Measurements from ENCODE around the gene MTM1. TPM values are rescaled to one million over a fixed set of nuclear protein-coding genes. Genes with fewer than 3 reads are reported as not detected.

The MTM1 gene
- polyA plus RNA-seq, 1 donor from 2014 or later, result 7.1 TPM

DNA sequence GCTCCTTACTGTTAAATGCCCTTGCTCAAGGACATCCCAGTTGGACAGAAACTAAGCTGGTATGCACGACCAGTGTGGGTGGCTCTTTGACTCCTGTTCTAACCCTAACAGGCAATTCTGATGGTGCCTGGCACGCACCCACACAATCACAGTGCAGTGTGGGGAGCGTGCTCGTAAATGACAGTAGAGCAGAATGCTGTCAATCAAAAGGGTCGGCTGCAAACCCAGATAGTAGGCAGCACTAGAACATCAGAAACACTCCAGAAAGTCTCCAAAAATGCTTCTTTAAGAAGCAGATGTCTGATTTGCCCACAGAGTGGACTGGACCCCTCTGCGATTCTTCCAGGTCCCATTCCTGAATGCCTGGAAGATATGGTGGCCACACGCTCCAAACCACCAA is 37.6 kb upstream of the MTM1 start:
- TF ChIP-seq MXI1 (conservative IDR thresholded peaks at IDR 0.05; ENCODE audit: poor library complexity, severe bottlenecking) (no peak), SMC3 (conservative IDR thresholded peaks at IDR 0.05; ENCODE audit: poor library complexity) (no peak), TAF1 (IDR thresholded peaks at IDR 0.05; ENCODE audit: low read depth) (no peak), EP300 (conservative IDR thresholded peaks at IDR 0.05; ENCODE audit: poor library complexity, severe bottlenecking) (no peak), EZH2 (IDR thresholded peaks at IDR 0.05; ENCODE audit: borderline replicate concordance, insufficient read depth, low read length, poor library complexity, severe bottlenecking) (no peak), RAD21 (conservative IDR thresholded peaks at IDR 0.05) (no peak), POLR2AphosphoS5 (IDR thresholded peaks at IDR 0.05) (no peak)
- TF ChIP-seq, protein P1, sequence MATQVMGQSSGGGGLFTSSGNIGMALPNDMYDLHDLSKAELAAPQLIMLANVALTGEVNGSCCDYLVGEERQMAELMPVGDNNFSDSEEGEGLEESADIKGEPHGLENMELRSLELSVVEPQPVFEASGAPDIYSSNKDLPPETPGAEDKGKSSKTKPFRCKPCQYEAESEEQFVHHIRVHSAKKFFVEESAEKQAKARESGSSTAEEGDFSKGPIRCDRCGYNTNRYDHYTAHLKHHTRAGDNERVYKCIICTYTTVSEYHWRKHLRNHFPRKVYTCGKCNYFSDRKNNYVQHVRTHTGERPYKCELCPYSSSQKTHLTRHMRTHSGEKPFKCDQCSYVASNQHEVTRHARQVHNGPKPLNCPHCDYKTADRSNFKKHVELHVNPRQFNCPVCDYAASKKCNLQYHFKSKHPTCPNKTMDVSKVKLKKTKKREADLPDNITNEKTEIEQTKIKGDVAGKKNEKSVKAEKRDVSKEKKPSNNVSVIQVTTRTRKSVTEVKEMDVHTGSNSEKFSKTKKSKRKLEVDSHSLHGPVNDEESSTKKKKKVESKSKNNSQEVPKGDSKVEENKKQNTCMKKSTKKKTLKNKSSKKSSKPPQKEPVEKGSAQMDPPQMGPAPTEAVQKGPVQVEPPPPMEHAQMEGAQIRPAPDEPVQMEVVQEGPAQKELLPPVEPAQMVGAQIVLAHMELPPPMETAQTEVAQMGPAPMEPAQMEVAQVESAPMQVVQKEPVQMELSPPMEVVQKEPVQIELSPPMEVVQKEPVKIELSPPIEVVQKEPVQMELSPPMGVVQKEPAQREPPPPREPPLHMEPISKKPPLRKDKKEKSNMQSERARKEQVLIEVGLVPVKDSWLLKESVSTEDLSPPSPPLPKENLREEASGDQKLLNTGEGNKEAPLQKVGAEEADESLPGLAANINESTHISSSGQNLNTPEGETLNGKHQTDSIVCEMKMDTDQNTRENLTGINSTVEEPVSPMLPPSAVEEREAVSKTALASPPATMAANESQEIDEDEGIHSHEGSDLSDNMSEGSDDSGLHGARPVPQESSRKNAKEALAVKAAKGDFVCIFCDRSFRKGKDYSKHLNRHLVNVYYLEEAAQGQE (IDR thresholded peaks at IDR 0.05; ENCODE audit: borderline replicate concordance), result no peak
- TF ChIP-seq, protein P2, sequence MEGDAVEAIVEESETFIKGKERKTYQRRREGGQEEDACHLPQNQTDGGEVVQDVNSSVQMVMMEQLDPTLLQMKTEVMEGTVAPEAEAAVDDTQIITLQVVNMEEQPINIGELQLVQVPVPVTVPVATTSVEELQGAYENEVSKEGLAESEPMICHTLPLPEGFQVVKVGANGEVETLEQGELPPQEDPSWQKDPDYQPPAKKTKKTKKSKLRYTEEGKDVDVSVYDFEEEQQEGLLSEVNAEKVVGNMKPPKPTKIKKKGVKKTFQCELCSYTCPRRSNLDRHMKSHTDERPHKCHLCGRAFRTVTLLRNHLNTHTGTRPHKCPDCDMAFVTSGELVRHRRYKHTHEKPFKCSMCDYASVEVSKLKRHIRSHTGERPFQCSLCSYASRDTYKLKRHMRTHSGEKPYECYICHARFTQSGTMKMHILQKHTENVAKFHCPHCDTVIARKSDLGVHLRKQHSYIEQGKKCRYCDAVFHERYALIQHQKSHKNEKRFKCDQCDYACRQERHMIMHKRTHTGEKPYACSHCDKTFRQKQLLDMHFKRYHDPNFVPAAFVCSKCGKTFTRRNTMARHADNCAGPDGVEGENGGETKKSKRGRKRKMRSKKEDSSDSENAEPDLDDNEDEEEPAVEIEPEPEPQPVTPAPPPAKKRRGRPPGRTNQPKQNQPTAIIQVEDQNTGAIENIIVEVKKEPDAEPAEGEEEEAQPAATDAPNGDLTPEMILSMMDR (IDR thresholded peaks at IDR 0.05; ENCODE audit: poor library complexity, severe bottlenecking), result no peak
- no peak overlapping the region for H2AFZ ChIP-seq (ENCODE audit: low read depth, low read length)
- no peaks in the 10 kb centered on the region for H3K27me3 ChIP-seq (ENCODE audit: insufficient read depth, low read depth, low read length)
- no peak overlapping the region for H3K4me3 ChIP-seq (ENCODE audit: low read length)
- no peak overlapping the region for H3K9ac ChIP-seq (ENCODE audit: low read length)
- H3K27ac ChIP-seq (ENCODE audit: low read length), result no peak overlapping the region
- H3K4me2 ChIP-seq (ENCODE audit: low read length), result no peak overlapping the region
- H3K9me3 ChIP-seq (ENCODE audit: low read length), result no peaks in the 10 kb centered on the region
- H3K79me2 ChIP-seq (replicated peaks; ENCODE audit: insufficient read depth, low read length), result no peaks in the 10 kb centered on the region
- H3K36me3 ChIP-seq (ENCODE audit: insufficient read depth, low read length), result no peaks in the 10 kb centered on the region
- H3F3A ChIP-seq (ENCODE audit: insufficient read depth, low read length, poor library complexity, severe bottlenecking), result no peaks in the 10 kb centered on the region
- no peaks in the 10 kb centered on the region for H3K9me2 ChIP-seq (ENCODE audit: insufficient read depth, low read length)
- no peaks in the 10 kb centered on the region for H4K20me1 ChIP-seq (ENCODE audit: insufficient read depth)

DNA sequence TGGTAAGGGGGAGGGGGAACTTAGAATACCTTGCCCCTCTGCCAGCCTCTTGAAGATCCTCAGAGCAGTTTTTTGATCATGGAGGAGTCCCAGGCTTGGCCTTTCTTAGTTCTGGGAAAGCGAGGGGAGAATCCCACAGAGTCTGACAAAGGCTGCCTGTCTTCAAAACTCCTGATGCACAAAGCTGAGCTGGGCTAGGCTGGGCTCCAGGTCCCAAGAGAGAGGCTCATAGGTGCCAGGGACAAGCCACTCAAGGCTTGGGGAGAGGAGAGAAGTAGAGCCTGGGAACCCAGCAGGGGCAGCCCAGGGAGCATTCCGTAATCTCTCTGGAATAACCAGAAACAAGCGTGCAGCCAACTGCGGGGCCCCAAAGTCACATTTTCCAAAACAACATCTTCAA is 37.0 kb upstream of the MTM1 start:
- no peak overlapping the region for H3K4me3 ChIP-seq (ENCODE audit: low read length)
- no peak overlapping the region for H2AFZ ChIP-seq (ENCODE audit: low read depth, low read length)
- no peak overlapping the region for H3K9ac ChIP-seq (ENCODE audit: low read length)
- no peaks in the 10 kb centered on the region for H3F3A ChIP-seq (ENCODE audit: insufficient read depth, low read length, poor library complexity, severe bottlenecking)
- H4K20me1 ChIP-seq (ENCODE audit: insufficient read depth), result no peaks in the 10 kb centered on the region
- H3K27me3 ChIP-seq (ENCODE audit: insufficient read depth, low read depth, low read length), result no peaks in the 10 kb centered on the region
- H3K9me3 ChIP-seq (ENCODE audit: low read length), result no peaks in the 10 kb centered on the region
- H3K36me3 ChIP-seq (ENCODE audit: insufficient read depth, low read length), result no peaks in the 10 kb centered on the region
- TF ChIP-seq, protein P2 (IDR thresholded peaks at IDR 0.05; ENCODE audit: poor library complexity, severe bottlenecking), result no peak
- TF ChIP-seq RAD21 (conservative IDR thresholded peaks at IDR 0.05), result no peak
- no peak for TF ChIP-seq TAF1 (IDR thresholded peaks at IDR 0.05; ENCODE audit: low read depth)
- TF ChIP-seq SMC3 (conservative IDR thresholded peaks at IDR 0.05; ENCODE audit: poor library complexity), result no peak
- no peak for TF ChIP-seq MXI1 (conservative IDR thresholded peaks at IDR 0.05; ENCODE audit: poor library complexity, severe bottlenecking)
- TF ChIP-seq POLR2AphosphoS5 (IDR thresholded peaks at IDR 0.05), result no peak
- TF ChIP-seq, protein P1 (IDR thresholded peaks at IDR 0.05; ENCODE audit: borderline replicate concordance), result no peak
- TF ChIP-seq EP300 (conservative IDR thresholded peaks at IDR 0.05; ENCODE audit: poor library complexity, severe bottlenecking), result no peak
- no peak for TF ChIP-seq EZH2 (IDR thresholded peaks at IDR 0.05; ENCODE audit: borderline replicate concordance, insufficient read depth, low read length, poor library complexity, severe bottlenecking)
- H3K27ac ChIP-seq (ENCODE audit: low read length), result no peak overlapping the region
- H3K79me2 ChIP-seq (replicated peaks; ENCODE audit: insufficient read depth, low read length), result no peaks in the 10 kb centered on the region
- no peaks in the 10 kb centered on the region for H3K9me2 ChIP-seq (ENCODE audit: insufficient read depth, low read length)
- H3K4me2 ChIP-seq (ENCODE audit: low read length), result no peak overlapping the region

Data from neural cell (in vitro differentiated cells).